Measurements from ENCODE around the gene TRIM49C. TPM values are rescaled to one million over a fixed set of nuclear protein-coding genes. Genes with fewer than 3 reads are reported as not detected.
"Not testable (repeated sequence)": the region's sequence is repeated elsewhere in the genome, so short reads cannot be mapped to it uniquely, and the experiment has no call there.

The TRIM49C gene, protein sequence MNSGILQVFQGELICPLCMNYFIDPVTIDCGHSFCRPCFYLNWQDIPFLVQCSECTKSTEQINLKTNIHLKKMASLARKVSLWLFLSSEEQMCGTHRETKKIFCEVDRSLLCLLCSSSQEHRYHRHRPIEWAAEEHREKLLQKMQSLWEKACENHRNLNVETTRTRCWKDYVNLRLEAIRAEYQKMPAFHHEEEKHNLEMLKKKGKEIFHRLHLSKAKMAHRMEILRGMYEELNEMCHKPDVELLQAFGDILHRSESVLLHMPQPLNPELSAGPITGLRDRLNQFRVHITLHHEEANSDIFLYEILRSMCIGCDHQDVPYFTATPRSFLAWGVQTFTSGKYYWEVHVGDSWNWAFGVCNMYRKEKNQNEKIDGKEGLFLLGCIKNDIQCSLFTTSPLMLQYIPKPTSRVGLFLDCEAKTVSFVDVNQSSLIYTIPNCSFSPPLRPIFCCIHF
- total RNA-seq: not detected in 2 replicates

DNA sequence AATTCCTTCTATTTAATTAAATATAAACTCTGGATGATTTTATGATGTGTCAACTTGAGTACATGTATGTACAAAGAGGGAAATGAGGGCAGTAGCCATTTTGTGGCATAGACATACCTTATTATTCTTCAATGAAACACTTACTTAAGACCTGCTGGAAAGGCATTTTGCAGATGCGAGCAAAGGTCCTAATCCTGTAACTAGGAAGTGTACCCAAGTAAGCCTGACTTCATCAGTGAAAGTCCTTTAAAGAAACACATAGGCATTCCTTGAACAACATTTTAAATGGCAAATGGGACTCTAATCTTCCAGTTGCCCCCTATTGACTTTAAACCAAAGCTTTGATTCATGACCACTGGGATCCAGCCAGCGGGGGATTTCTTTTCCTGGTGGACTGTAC, at the start of gene TRIM49C:
Gene TRIM49C, plus strand, starts transcription at position 301 of the 400 bp plus-strand sequence. CDS start 4,106 bp downstream, outside the sequence.
- not testable (repeated sequence) for H3K79me2 ChIP-seq (ENCODE audit: insufficient read depth, low read length); H3K4me2 ChIP-seq (ENCODE audit: insufficient read depth, low read length); H3K4me3 ChIP-seq (ENCODE audit: insufficient read depth, low read length)

DNA sequence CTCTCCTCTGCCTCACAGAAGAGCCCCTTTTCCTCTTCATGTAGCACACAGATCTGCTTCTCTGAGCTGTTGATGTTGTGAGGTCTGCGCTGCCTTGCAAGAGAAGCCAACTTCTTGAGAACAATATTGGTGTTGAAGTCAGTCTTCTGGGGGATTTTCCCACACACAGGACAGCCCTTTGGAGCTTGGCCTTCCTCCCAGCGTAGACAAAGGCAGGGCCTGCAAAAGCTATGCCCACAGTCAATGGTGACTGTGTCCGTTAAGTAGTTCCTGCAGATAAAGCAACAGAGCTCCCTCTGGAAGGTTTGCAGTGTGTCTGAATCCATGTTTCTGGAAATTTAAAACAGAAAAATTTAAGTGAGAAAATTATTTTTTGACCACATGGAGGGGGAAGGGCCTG, 6.7 kb upstream of the TRIM49C start:
- H3K4me3 ChIP-seq (ENCODE audit: insufficient read depth, low read length); H3K36me3 ChIP-seq (ENCODE audit: insufficient read depth, low read length); H3K4me1 ChIP-seq (ENCODE audit: insufficient read depth, low read length); DNase-seq (ENCODE audit: insufficient read length, low spot score, missing footprints); H3K79me2 ChIP-seq (ENCODE audit: insufficient read depth, low read length); H3K9me3 ChIP-seq (ENCODE audit: low read depth, low read length); H4K20me1 ChIP-seq (ENCODE audit: insufficient read depth, low read length); H2AFZ ChIP-seq (ENCODE audit: low read length); H3K27ac ChIP-seq (ENCODE audit: low read depth, low read length); H3K27me3 ChIP-seq (ENCODE audit: insufficient read depth, low read length); H3K4me2 ChIP-seq (ENCODE audit: insufficient read depth, low read length): not testable (repeated sequence)

More for the DNA sequence above, at the start of gene TRIM49C:
- H3K27me3 ChIP-seq (ENCODE audit: insufficient read depth, low read length); H3K4me1 ChIP-seq (ENCODE audit: insufficient read depth, low read length); DNase-seq (ENCODE audit: insufficient read length, low spot score, missing footprints); H4K20me1 ChIP-seq (ENCODE audit: insufficient read depth, low read length); H3K27ac ChIP-seq (ENCODE audit: low read depth, low read length); H2AFZ ChIP-seq (ENCODE audit: low read length); H3K9me3 ChIP-seq (ENCODE audit: low read depth, low read length); H3K36me3 ChIP-seq (ENCODE audit: insufficient read depth, low read length): not testable (repeated sequence)

DNA sequence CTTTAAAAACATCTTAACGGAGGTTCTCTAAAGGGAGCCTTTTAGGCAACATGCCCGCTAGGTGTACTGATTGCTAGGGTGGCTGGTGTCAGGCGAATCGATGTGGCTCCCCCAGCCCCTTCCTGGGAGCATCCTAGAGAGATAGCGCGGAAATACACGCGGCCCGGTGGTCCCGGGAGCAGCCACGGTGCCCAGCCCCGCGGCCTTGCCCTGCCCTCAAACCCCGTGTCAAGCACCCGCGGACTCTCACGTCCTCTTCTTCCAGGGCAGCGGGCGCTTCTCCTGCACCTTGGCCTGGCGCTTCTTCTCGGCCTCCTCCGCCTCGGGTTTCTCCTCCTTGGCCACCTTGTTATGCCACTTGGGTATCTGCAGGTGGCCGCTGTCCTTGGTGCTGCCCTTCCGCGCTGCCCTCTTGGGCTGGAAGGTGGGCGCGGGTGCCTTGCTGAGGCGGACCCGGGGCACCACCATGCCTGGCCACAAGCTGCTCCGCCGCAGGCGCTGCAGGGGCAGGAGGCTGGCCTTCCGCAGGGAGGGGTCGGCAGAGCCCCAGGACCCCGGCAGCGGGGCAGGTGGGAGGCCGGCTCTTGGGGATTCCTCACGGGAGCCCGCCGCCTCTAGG, 20.8 kb downstream of the TRIM49C start:
- H3K4me2 ChIP-seq (ENCODE audit: insufficient read depth, low read length); H3K27me3 ChIP-seq (ENCODE audit: insufficient read depth, low read length); H2AFZ ChIP-seq (ENCODE audit: low read length); DNase-seq (ENCODE audit: insufficient read length, low spot score, missing footprints); H3K36me3 ChIP-seq (ENCODE audit: insufficient read depth, low read length); H3K4me3 ChIP-seq (ENCODE audit: insufficient read depth, low read length); H3K4me1 ChIP-seq (ENCODE audit: insufficient read depth, low read length); H3K9me3 ChIP-seq (ENCODE audit: low read depth, low read length); H3K79me2 ChIP-seq (ENCODE audit: insufficient read depth, low read length); H4K20me1 ChIP-seq (ENCODE audit: insufficient read depth, low read length); H3K27ac ChIP-seq (ENCODE audit: low read depth, low read length): not testable (repeated sequence)

DNA sequence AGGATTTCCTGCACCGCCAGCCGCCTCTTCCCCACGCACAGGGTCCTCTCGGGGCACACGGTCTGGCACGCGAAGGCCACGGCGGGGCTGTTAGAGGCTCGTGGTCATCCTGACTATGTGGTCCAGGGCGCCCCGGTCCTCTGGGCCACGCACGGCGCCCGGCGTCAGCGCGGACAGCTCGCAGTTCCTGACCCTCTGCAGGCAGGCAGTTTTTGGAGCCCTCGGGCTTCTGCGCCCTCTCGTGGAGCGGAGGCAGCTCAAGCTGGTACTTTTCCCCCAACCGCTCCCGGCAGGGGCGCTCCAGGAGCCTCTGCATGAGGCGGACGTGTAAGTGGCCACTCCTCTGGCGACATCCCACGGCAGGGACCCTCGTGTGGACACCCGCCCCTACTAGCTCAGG, 21.4 kb downstream of the TRIM49C start:
- H3K4me1 ChIP-seq (ENCODE audit: insufficient read depth, low read length); H3K27me3 ChIP-seq (ENCODE audit: insufficient read depth, low read length); H3K4me2 ChIP-seq (ENCODE audit: insufficient read depth, low read length); H4K20me1 ChIP-seq (ENCODE audit: insufficient read depth, low read length); H3K9me3 ChIP-seq (ENCODE audit: low read depth, low read length); H3K79me2 ChIP-seq (ENCODE audit: insufficient read depth, low read length); H2AFZ ChIP-seq (ENCODE audit: low read length); H3K36me3 ChIP-seq (ENCODE audit: insufficient read depth, low read length); H3K4me3 ChIP-seq (ENCODE audit: insufficient read depth, low read length); DNase-seq (ENCODE audit: insufficient read length, low spot score, missing footprints); H3K27ac ChIP-seq (ENCODE audit: low read depth, low read length): not testable (repeated sequence)

DNA sequence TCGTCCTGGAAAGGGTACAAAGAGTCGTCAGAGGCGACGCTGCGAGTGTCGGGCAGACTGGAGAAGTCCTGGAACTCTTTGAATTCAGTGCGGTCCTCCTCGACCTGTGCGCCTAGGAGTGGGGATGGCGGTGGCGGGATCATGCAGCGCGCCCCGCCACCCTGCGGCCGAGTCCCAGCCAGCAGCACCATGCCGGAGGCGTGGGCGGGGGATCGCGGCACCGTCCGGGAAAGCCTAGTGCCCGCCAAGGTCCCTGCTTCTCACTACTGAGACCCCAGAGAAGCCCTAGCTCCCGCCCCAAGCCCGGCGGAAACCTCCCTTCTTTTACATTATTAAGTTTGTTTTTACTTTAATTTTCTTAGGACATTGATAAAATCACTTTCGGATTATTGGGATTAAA, 22.6 kb downstream of the TRIM49C start:
- not testable (repeated sequence) for H3K79me2 ChIP-seq (ENCODE audit: insufficient read depth, low read length); H3K27me3 ChIP-seq (ENCODE audit: insufficient read depth, low read length); H3K4me2 ChIP-seq (ENCODE audit: insufficient read depth, low read length); H3K27ac ChIP-seq (ENCODE audit: low read depth, low read length); DNase-seq (ENCODE audit: insufficient read length, low spot score, missing footprints); H3K36me3 ChIP-seq (ENCODE audit: insufficient read depth, low read length); H2AFZ ChIP-seq (ENCODE audit: low read length); H3K9me3 ChIP-seq (ENCODE audit: low read depth, low read length); H3K4me1 ChIP-seq (ENCODE audit: insufficient read depth, low read length); H3K4me3 ChIP-seq (ENCODE audit: insufficient read depth, low read length); H4K20me1 ChIP-seq (ENCODE audit: insufficient read depth, low read length)

DNA sequence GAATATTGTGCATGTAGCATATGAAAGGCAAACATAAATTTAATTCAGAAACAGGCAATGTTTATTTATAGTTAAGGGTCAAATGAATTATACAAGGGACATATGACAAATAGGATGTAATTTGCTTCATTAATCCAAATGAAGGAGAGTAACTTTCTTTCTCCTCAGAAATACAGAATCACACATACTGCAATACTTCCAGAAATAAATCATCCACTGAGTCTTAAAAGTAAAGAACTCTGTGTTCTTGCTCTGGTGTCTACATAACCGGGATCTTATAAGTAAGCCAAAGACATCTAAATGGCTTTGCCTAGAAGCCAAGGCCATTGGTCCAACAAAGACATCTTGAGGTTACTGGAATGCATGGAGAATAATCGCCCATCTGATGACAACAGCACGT, 54.7 kb downstream of the TRIM49C start, which contains the start of gene UBTFL1:
Gene UBTFL1, plus strand, starts transcription at position 301 of the 400 bp plus-strand sequence. Its CDS starts 0 bp downstream, at position 301.
- H3K27me3 ChIP-seq (ENCODE audit: insufficient read depth, low read length); DNase-seq (ENCODE audit: insufficient read length, low spot score, missing footprints); H3K4me2 ChIP-seq (ENCODE audit: insufficient read depth, low read length); H3K4me1 ChIP-seq (ENCODE audit: insufficient read depth, low read length); H3K9me3 ChIP-seq (ENCODE audit: low read depth, low read length); H3K36me3 ChIP-seq (ENCODE audit: insufficient read depth, low read length); H3K27ac ChIP-seq (ENCODE audit: low read depth, low read length); H3K79me2 ChIP-seq (ENCODE audit: insufficient read depth, low read length); H4K20me1 ChIP-seq (ENCODE audit: insufficient read depth, low read length); H2AFZ ChIP-seq (ENCODE audit: low read length); H3K4me3 ChIP-seq (ENCODE audit: insufficient read depth, low read length): not testable (repeated sequence)

DNA sequence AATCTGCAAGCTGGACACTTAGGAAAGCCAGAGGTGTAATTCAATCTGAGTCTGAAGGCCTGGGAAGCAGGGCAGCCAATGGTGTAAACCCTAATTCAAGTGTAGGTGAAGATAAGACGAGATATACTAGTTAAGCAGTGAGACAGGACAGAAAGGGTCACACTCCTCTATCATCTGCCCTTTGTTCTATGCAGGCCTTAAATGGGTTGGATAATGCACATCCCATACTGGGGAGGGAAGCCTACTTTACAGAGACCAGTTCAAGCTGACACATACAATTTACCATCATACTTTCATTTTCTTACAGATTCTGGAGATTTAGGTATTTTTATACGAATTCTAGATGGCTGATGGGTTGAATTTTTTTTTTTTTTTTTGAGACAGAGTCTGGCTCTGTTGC, 57.8 kb downstream of the TRIM49C start:
- not testable (repeated sequence) for DNase-seq (ENCODE audit: insufficient read length, low spot score, missing footprints); H3K9me3 ChIP-seq (ENCODE audit: low read depth, low read length); H3K27ac ChIP-seq (ENCODE audit: low read depth, low read length); H3K4me2 ChIP-seq (ENCODE audit: insufficient read depth, low read length); H3K4me1 ChIP-seq (ENCODE audit: insufficient read depth, low read length); H3K27me3 ChIP-seq (ENCODE audit: insufficient read depth, low read length); H3K36me3 ChIP-seq (ENCODE audit: insufficient read depth, low read length); H4K20me1 ChIP-seq (ENCODE audit: insufficient read depth, low read length); H3K4me3 ChIP-seq (ENCODE audit: insufficient read depth, low read length); H3K79me2 ChIP-seq (ENCODE audit: insufficient read depth, low read length); H2AFZ ChIP-seq (ENCODE audit: low read length)

All from osteoblast (primary cell).